ENCODE measurements around the gene MCM3AP.

DNA sequence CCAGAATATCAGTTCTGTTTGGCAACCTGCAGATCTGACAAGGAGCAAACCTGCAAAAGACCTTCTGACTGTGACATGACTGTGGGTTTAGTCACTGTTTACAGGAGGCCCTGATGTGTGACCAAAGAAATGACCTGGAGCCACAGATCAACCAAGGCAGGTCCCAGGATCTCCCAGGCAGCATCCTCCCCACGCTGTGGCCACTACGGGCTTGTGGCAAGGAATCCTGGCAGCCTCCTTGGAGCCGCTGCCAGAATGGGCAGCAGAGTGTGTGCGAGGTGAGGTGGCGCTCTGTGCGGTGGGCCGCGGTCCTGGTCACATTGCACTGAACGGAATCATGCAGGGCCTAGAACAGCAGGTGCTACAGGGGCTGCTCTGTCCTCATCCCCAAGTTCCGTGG lies 15.9 kb downstream of the MCM3AP start:
- TF ChIP-seq CTCF (IDR thresholded peaks at IDR 0.05) (no peak), POLR2A (IDR thresholded peaks at IDR 0.05; ENCODE audit: low read depth) (no peak)

Data from esophagus muscularis mucosa (tissue), 3 donors.